ENCODE results near the gene EFNA5. TPM values are rescaled to one million over a fixed set of nuclear protein-coding genes. Genes with fewer than 3 reads are reported as not detected.

Gene EFNA5
- total and polyA plus RNA-seq, 10 of the 15 experiments (the other 5 are each of a cell fraction or from before 2014, with no cell fraction given), result 0.19 to 12.6 (median 3.9) TPM

- H3K36me3 ChIP-seq (ENCODE audit: control insufficient read depth in 2 of 2, insufficient read depth in 2 of 2, low read length in 1 of 2), result no peaks in the 10 kb centered on the region
- no TSS peak for BruUV-seq (replicated peaks)
- no peak overlapping the region for H3K4me3 ChIP-seq
- TF ChIP-seq SMC3 (IDR thresholded peaks at IDR 0.05; ENCODE audit: borderline replicate concordance, low read length) (no peak), HDGF (IDR thresholded peaks at IDR 0.05) (no peak), PAX8 (IDR thresholded peaks at IDR 0.05) (no peak), TCF12 (IDR thresholded peaks at IDR 0.05; ENCODE audit: low read depth, low read length) (no peak), POLR2A (IDR thresholded peaks at IDR 0.05; ENCODE audit: low read depth, low read length) (no peak), ZNF24 (IDR thresholded peaks at IDR 0.05) (no peak), NFYA (IDR thresholded peaks at IDR 0.05; ENCODE audit: borderline replicate concordance, low read depth, low read length) (no peak), ATF7 (IDR thresholded peaks at IDR 0.05; ENCODE audit: low read depth) (no peak), BCL11A (IDR thresholded peaks at IDR 0.05; ENCODE audit: low read depth, low read length) (no peak), SUPT20H (IDR thresholded peaks at IDR 0.05; ENCODE audit: borderline replicate concordance, control insufficient read depth, low read depth, low read length) (no peak), SREBF1 (IDR thresholded peaks at IDR 0.05; ENCODE audit: low read length) (no peak)
- TF ChIP-seq, protein P1, sequence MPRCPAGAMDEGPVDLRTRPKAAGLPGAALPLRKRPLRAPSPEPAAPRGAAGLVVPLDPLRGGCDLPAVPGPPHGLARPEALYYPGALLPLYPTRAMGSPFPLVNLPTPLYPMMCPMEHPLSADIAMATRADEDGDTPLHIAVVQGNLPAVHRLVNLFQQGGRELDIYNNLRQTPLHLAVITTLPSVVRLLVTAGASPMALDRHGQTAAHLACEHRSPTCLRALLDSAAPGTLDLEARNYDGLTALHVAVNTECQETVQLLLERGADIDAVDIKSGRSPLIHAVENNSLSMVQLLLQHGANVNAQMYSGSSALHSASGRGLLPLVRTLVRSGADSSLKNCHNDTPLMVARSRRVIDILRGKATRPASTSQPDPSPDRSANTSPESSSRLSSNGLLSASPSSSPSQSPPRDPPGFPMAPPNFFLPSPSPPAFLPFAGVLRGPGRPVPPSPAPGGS (IDR thresholded peaks at IDR 0.05; ENCODE audit: borderline replicate concordance, insufficient read depth, low read depth, low read length, poor library complexity, severe bottlenecking), result no peak
- no peaks in the 10 kb centered on the region; a peak in 1 of 4 replicates for H3K27me3 ChIP-seq (replicated peaks in 1 of 2; ENCODE audit: control insufficient read depth in 2 of 2, insufficient read depth in 2 of 2, low read length in 1 of 2)
- H3K9me3 ChIP-seq (replicated peaks; ENCODE audit: control insufficient read depth, insufficient read depth, low read length), result no peaks in the 10 kb centered on the region
- CTCF ChIA-PET, result no interaction called here
- no peak for DNase-seq (ENCODE audit: low read depth, low spot score)
- FAIRE-seq, result no peak
- H3K9ac ChIP-seq (ENCODE audit: control insufficient read depth, insufficient read depth, low read length), result no peak overlapping the region
- no peaks in the 10 kb centered on the region; the same call in 1 of the 2 replicates for H3K4me1 ChIP-seq (ENCODE audit: control insufficient read depth, insufficient read depth, low read length)
- H3K4me2 ChIP-seq (ENCODE audit: control insufficient read depth, insufficient read depth), result no peak overlapping the region
- WGBS (ENCODE audit: insufficient coverage, insufficient replicate concordance, low lambda C conversion rate, missing lambda C conversion rate), result 35% methylated on average over 5 of the region's 5 CpGs
- no peak overlapping the region for H3K27ac ChIP-seq (ENCODE audit: control insufficient read depth, insufficient read depth)
- SMC1A ChIA-PET (ENCODE audit: uncharacterized antibody, unreplicated experiment), result interaction anchor here (1.1 kb wide), 1 partner anchor 28 kb away, joined by 4 read pairs; no protein-coding TSS in a partner anchor
- no peak overlapping the region for H2AFZ ChIP-seq (ENCODE audit: control insufficient read depth, low read depth, low read length)
- RAD21 ChIA-PET (ENCODE audit: unreplicated experiment), result no interaction called here
- in situ Hi-C loops (cut with MboI) (no loop called here), intact Hi-C loops (cut with micrococcal nuclease; ENCODE audit: unreplicated experiment) (no loop called here)
- peaks cover 32% of the 10 kb centered on the region for H3K79me2 ChIP-seq (ENCODE audit: control insufficient read depth, insufficient read depth, low read length)
- POLR2A ChIA-PET, result interaction anchor here (1.3 kb wide), 1 partner anchor 8 kb away, joined by 5 read pairs; no protein-coding TSS in a partner anchor
- peak; percentile 21; the same call in 2 of the 3 replicates for ATAC-seq
- H4K20me1 ChIP-seq (ENCODE audit: control insufficient read depth, insufficient read depth), result no peaks in the 10 kb centered on the region
These were observed 12.2 kb downstream of the EFNA5 start for GRCh38 chr5:107658528-107658927.
